ENCODE measurements around the gene LRRC8B.

DNA sequence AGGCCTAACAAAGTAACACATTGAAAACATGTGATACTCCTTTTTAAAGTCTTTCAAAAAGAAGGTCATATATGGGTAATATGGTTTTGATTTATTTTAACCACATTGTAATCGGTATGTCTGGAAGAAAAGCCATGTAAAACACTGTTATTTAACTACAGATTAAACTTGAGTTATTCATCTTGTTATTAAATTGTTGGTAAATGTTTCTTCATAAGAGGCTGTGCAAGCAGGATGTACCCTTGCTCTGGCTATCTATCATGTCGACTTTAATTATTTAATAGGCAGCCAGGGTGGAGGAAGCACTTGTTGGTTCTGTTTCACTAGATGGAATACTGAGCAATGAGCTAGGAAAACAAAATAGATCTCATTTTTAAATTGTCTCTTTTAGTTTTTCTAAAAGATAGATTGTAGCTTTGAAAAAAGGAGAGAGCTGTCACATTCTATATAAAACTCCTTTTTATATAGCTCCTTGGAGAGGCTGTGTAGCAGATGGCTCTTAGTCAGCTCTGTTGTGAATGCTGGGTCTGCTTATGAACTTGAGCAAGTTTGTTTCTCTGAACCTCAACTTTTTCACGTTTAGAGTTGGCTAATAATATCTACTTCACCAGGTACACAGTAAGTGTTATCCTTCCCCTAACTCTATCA is 39.5 kb downstream of the LRRC8B start:
- TF ChIP-seq, protein P1, sequence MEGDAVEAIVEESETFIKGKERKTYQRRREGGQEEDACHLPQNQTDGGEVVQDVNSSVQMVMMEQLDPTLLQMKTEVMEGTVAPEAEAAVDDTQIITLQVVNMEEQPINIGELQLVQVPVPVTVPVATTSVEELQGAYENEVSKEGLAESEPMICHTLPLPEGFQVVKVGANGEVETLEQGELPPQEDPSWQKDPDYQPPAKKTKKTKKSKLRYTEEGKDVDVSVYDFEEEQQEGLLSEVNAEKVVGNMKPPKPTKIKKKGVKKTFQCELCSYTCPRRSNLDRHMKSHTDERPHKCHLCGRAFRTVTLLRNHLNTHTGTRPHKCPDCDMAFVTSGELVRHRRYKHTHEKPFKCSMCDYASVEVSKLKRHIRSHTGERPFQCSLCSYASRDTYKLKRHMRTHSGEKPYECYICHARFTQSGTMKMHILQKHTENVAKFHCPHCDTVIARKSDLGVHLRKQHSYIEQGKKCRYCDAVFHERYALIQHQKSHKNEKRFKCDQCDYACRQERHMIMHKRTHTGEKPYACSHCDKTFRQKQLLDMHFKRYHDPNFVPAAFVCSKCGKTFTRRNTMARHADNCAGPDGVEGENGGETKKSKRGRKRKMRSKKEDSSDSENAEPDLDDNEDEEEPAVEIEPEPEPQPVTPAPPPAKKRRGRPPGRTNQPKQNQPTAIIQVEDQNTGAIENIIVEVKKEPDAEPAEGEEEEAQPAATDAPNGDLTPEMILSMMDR (IDR thresholded peaks at IDR 0.05), result no peak
- TF ChIP-seq EP300 (IDR thresholded peaks at IDR 0.05) (no peak), POLR2A (IDR thresholded peaks at IDR 0.05) (no peak)
